Measurements from ENCODE around the gene RAI1.

GRCh38 chr17:17808706-17809432, 127.6 kb downstream of the RAI1 start:
- no peak for TF ChIP-seq CTCF (IDR thresholded peaks at IDR 0.05; ENCODE audit: insufficient read depth, low read depth, low read length)
- TF ChIP-seq EZH2 (IDR thresholded peaks at IDR 0.05; ENCODE audit: insufficient read depth, low read length): no peak
